HepG2 (cell line): ENCODE measurements around the gene SMAD7.

ENCODE experiments used
- CTCF ChIP-seq: sonication (generic); formaldehyde crosslinking; IDR thresholded peaks from 2 replicates; pipeline ENCODE4 v1.5.0; 2020; ENCODE audit warnings: mild to moderate bottlenecking, missing genetic modification reagents, moderate library complexity
- MATR3 ChIP-seq: sonication (generic); formaldehyde crosslinking; IDR thresholded peaks from 2 replicates; pipeline ENCODE4 v1.4.0; 2020; ENCODE audit warnings: missing genetic modification reagents
- MAZ ChIP-seq, 2 experiments: sonication (generic) in 1 of 2; formaldehyde crosslinking in 1 of 2; IDR thresholded peaks; 2 replicates each; pipeline versions ENCODE4 v1.5.0 to v1.6.1; 2012 to 2020; ENCODE audit warnings: low read depth in 2 of 2, mild to moderate bottlenecking in 2 of 2, borderline replicate concordance in 1 of 2, improper control_type of control experiment in 1 of 2, low read length in 1 of 2, missing genetic modification reagents in 1 of 2, moderate library complexity in 1 of 2
- MBNL3 ChIP-seq: fragments of 250-450 bp; sonication (Bioruptor Pico); conservative IDR thresholded peaks from 2 replicates; pipeline ENCODE4 v1.8.0; 2022; ENCODE audit warnings: mild to moderate bottlenecking, inconsistent platforms
- SP4 ChIP-seq: sonication (generic); formaldehyde crosslinking; IDR thresholded peaks from 2 replicates; pipeline ENCODE4 v1.8.1; 2023; ENCODE audit warnings: mild to moderate bottlenecking, missing genetic modification reagents
- YY1 ChIP-seq: IDR thresholded peaks from 2 replicates; pipeline ENCODE4 v1.6.1; 2011; ENCODE audit warnings: low read length, low read depth, moderate library complexity, mild to moderate bottlenecking; ENCODE audit not compliant: insufficient read depth, insufficient replicate concordance
- TF ChIP-seq, protein P1 (sequence below): sonication (generic); formaldehyde crosslinking; IDR thresholded peaks from 2 replicates; pipeline ENCODE4 v1.8.1; 2023; ENCODE audit warnings: missing genetic modification reagents, inconsistent platforms, borderline replicate concordance
- TF ChIP-seq, protein P2 (sequence below): sonication (generic); formaldehyde crosslinking; IDR thresholded peaks from 2 replicates; pipeline ENCODE4 v1.5.0; 2020; ENCODE audit warnings: mild to moderate bottlenecking, low read depth, missing genetic modification reagents, borderline replicate concordance

DNA sequence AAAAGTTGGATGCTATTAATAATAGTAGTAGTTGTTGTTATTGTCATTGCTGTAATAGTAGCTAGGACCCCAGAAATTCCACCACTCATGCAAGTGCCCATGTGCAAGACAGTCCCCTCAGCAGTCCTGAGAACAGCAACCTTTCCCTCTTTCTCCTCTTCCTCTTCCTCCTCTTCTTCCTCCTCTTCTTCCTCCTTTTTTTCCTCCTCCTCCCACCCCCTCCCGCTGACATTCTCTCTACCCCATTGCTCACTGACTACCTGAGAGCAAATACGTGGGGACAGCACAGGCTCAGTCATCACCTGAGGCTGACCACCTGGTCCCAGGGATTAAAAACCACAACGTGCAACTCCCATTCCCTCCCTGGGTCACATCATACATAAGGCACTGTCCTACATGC, 41.8 kb downstream of the SMAD7 start:
- TF ChIP-seq CTCF (CRISPR knock-in tag) (no peak), SP4 (CRISPR knock-in tag) (no peak), MATR3 (CRISPR knock-in tag) (no peak), MAZ (IDR thresholded peaks at IDR 0.05; ENCODE audit: borderline replicate concordance, low read depth, low read length) (no peak), MAZ (CRISPR knock-in tag; IDR thresholded peaks at IDR 0.05; ENCODE audit: low read depth) (no peak), YY1 (no peak), MBNL3 (CRISPR knock-in tag) (no peak)
- TF ChIP-seq, protein P1, sequence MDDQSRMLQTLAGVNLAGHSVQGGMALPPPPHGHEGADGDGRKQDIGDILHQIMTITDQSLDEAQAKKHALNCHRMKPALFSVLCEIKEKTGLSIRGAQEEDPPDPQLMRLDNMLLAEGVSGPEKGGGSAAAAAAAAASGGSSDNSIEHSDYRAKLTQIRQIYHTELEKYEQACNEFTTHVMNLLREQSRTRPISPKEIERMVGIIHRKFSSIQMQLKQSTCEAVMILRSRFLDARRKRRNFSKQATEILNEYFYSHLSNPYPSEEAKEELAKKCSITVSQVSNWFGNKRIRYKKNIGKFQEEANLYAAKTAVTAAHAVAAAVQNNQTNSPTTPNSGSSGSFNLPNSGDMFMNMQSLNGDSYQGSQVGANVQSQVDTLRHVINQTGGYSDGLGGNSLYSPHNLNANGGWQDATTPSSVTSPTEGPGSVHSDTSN (CRISPR knock-in tag), result no peak
- TF ChIP-seq, protein P2, sequence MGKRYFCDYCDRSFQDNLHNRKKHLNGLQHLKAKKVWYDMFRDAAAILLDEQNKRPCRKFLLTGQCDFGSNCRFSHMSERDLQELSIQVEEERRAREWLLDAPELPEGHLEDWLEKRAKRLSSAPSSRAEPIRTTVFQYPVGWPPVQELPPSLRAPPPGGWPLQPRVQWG (CRISPR knock-in tag), result no peak
